H4 (cell line): ENCODE data around the gene LCOR. TPM values are rescaled to one million over a fixed set of nuclear protein-coding genes. Genes with fewer than 3 reads are reported as not detected.
"Not testable (repeated sequence)": the region's sequence is repeated elsewhere in the genome, so short reads cannot be mapped to it uniquely, and the experiment has no call there.

ENCODE experiments used
- DNase-seq: peaks from one replicate; pipeline ENCODE4 v3.0.0-alpha.2; 2015; ENCODE audit warnings: low spot score
- total RNA-seq: library from RNA; depleted of rRNA; stranded (reverse); fragments of >200 nt; shearing (Covaris generic); gene quantifications from 2 replicates; pipeline ENCODE4 v1.2.3, GENCODE V29; 2014

LCOR gene
- total RNA-seq, 1 experiment from 2014 or later = 6.4 TPM

GRCh38 chr10:96935810-96936209 is 103.7 kb downstream of the LCOR start:
- DNase-seq = no peak

DNA sequence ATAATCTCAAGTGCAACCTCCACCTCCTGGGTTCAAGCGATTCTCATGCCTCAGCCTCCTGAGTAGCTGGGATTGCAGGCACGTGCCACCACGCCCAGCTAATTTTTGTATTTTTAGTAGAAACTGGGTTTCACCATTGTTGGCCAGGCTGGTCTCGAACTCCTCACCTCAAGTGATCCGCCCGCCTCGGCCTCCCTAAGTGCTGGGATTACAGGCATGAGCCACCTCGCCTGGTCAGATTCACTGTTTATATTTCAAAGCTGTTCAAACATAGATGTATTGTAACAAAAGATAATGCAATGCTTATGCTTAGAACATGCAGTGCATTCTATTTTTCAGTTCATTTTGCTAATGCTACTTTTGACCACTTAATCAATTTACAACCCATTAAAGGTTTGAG is 111.1 kb downstream of the LCOR start:
- DNase-seq = not testable (repeated sequence)

- DNase-seq = no peak
Observed at GRCh38 chr10:96947036-96947435, 114.9 kb downstream of the LCOR start.

- no peak for DNase-seq
Observed at GRCh38 chr10:96949039-96949683, 117.1 kb downstream of the LCOR start.

DNA sequence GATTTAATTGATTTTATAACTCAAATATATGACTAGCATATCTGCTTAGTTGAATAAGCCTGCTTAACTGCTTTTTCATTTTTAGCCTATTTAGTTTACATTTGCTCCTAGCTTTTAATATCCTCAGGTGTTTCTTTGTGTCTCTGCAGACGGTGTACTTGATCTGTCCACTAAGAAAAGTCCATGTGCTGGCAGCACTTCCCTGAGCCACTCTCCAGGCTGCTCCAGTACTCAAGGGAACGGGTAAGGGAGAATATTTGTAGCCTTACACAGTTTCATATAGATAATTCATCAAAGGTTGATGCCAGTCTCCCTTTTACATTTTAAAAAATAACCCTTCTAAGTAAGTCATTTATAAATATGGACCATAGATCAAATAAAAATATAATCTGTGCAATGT is 119.9 kb downstream of the LCOR start:
- no peak for DNase-seq

- DNase-seq = no peak
Observed at GRCh38 chr10:96955794-96956193, 123.7 kb downstream of the LCOR start.

DNA sequence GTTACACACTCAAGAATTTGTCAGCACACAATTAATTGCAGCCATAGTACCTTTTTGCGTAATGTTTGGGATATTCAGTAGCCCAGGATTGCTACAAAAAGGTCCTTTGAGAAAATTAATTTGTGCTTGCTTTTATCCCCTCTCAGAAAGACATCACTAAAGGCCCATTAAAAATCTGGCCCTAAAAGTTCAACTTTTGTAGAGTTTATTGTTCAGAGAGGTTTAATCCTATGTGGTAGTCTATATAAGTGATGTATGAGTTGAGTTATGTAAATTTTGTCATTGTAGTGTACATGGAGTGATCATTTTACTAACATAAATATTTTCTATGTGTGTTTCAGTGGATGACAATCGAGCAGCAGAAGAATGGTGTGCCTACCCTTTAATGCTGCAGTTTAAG is 126.0 kb downstream of the LCOR start:
- no peak for DNase-seq

DNA sequence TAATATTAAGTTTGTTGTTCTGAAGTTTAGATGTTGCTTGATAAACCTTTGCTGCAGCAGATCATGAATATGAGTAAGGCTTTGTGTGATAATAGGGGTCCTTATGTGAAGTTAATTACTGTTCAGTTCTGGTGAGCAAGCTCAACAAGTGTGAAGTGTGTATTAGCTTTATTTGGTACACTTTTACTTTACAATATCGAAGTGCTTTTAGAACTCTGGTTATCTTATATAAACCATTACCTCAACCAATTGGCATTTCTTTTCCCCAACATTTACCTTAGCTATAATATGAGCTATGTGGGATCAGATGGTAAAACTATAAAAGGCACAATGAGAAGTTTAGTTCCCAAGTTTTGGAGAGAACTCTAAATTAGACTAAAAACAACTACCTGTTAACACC is 127.6 kb downstream of the LCOR start:
- DNase-seq = no peak

- no peak for DNase-seq
Observed at GRCh38 chr10:96960872-96961271, 128.8 kb downstream of the LCOR start.

GRCh38 chr10:96964131-96964530 is 132.0 kb downstream of the LCOR start:
- DNase-seq = no peak

GRCh38 chr10:96967847-96968246 is 135.7 kb downstream of the LCOR start:
- DNase-seq = no peak

- no peak for DNase-seq
Observed at GRCh38 chr10:96968682-96969423, 136.8 kb downstream of the LCOR start.

DNA sequence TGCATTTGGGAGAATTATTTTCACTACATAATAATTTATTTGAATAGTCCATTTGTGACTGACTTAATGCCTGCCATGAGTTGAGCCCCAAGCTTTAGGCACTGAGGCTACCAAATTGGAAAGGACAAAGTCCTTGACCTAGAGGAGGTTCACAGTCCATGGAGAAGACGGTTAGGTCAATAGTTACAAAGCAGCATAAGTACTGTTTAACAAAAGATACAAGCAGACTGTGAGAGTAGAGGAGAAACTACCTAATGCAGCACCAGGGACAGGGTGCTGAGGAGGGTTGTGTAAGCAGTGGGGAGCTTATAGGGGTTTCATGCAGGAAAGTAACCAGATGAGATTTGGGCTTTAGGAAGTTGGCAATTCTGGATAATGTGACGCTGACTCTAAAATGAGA is 139.2 kb downstream of the LCOR start:
- no peak for DNase-seq

DNA sequence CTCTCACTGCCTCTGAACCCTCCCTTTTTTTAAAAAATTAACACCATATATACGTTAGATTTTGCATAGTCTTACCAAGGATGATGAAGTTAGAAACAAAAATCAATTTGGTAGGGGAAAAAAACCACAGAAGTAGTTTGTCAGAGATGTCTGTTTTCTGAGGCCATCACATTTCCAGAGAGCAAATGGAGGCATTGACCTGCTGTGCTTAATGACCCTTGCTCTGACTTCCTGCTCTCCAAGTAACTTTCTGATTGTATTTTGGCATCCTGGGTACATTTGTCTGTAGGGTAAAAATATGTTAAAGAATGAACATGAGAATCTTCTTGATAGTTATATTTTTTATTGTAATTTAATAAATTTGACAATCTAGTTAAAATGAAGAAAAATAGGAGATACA is 140.2 kb downstream of the LCOR start:
- DNase-seq = no peak

DNA sequence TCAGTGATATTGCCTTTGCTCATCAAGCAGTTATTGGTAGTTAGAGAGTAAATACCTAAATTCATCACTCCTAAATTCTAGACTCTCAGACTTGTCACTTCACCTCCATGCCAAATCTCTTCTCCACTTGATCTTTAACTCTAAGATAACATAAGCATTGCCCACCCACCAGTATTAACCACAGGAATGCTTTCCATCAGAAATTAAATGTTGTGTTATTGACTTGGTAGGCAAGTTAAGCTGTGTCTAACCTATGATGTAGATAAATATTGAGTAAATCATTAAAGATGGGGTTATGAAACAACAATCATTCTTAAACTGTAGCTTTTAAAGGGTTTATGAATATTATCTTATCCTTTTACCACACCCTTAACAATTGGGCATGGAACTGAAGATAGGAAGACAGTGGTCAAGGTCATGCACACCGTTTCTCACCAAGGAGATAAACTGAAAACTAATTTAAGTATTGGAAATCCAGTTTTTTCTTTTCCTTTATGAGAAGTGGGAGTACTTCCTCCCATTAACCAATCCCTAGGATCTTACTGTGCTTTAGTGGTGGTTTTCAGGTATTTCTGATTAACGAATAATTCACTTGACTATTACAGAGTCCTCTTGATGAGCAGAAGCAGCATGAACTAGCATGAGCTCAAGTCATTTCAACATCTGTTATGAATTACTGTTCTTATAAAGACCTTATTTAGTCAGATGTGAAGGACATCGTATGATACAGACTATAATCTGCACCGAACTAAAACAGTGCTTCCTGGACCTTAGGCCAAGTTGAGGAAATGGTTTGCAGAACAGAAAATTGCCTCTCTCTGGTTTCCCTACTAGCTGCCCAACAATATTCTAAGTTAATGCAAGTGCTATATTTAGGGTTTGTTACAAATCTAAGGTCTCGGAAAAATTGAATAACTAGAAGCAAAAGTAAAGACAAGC is 142.0 kb downstream of the LCOR start:
- no peak for DNase-seq

- no peak for DNase-seq
Observed at GRCh38 chr10:96975136-96975535, 143.0 kb downstream of the LCOR start.

GRCh38 chr10:96978621-96979154 is 146.6 kb downstream of the LCOR start:
- no peak for DNase-seq

- no peak for DNase-seq
Observed at GRCh38 chr10:96982149-96982930, 150.2 kb downstream of the LCOR start.

DNA sequence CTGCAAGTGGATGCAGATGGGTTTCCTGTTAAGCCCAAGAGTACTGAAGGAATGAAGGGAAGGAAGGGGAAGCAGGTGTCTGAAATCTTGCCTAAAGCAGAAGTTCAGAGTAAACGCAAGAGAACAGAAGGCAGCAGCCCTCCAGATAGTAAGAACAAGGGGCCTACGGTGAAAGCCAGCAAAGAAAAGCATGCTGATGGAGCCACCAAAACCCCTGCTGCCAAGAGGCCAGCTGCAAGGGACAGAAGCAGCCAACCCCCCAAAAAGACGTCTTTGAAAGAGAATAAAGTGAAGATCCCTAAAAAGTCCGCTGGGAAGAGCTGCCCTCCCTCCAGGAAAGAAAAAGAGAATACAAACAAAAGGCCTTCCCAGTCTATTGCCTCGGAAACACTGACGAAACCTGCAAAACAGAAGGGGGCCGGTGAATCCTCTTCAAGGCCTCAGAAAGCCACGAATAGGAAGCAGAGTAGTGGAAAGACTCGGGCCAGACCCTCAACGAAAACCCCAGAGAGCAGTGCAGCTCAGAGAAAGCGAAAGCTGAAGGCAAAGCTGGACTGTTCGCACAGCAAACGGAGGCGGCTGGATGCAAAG is 152.5 kb downstream of the LCOR start:
- DNase-seq = no peak

DNA sequence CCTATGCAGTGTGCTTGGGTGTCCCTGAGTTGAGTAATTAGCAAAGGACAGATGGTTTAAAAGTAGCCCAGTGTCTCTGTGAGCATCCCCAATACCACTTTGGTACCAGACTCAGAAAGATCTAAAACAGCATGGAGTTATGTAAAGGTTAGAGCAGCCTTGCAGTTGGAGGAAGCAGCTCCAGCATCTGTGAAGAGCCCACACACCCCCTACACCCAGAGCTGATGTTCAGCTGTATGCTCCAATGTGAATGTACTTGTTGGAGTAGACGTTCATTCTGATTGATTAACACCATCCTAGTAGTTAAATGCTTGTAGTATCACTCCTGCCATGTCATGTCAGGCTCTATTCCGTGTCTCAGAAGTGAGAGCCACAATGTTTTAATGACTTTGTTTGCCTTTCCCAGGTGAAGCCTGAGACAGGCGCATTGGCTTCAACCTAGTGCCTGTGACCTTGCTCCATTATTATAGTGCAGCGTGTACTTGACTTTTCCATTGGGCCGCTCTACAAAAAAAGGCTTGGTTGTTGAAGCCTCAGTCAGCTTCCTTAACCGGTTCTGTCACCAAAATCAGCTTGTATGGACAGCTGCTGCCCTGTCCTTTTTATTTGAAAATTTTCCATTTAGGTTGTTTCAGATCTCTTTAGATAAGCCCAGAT is 154.2 kb downstream of the LCOR start:
- DNase-seq = no peak
